K562 (cell line): ENCODE results near the gene MINDY3. TPM values are rescaled to one million over a fixed set of nuclear protein-coding genes. Genes with fewer than 3 reads are reported as not detected.

Experiments used
- ATAC-seq: fragments of 200-7000 bp; cut with Tn5 transposase; 3 replicates; pipeline ENCODE4 v1.9.1; 2020; ENCODE audit warnings: moderate library complexity
- BruUV-seq: library from RNA; stranded (reverse); fragments of 400-500 nt; replicated peaks from 2 replicates; lab custom pipeline; 2021; lab: Mats Ljungman, UMichigan
- CTCF ChIA-PET: fragments of 300-600 bp; formaldehyde crosslinking; extraction: SDS; loops from one replicate; lab custom pipeline; 2021; ENCODE audit warnings: low intra/inter-chr PET ratio; lab: Yijun Ruan, JAX
- POLR2A ChIA-PET: fragments of 300-600, 350-650 bp; sonication (Branson Sonifier 250); formaldehyde crosslinking; extraction: SDS; loops from one replicate; lab custom pipeline; 2021; ENCODE audit warnings: antibody characterized with exemption, inconsistent platforms; lab: Yijun Ruan, JAX
- DNase-seq, 4 experiments: peaks; one replicate each; pipeline versions ENCODE4 v3.0.0 to v3.0.0-alpha.2; 2011 to 2018; ENCODE audit warnings: low spot score in 3 of 4, mixed read lengths in 3 of 4; ENCODE audit errors: extremely low read depth in 1 of 4
- FAIRE-seq: peaks from 2 replicates; lab custom pipeline; 2011; peaks lifted over from hg19 to GRCh38; lab: Jason Lieb, UNC
- H2AFZ ChIP-seq: 2 replicates; pipeline ENCODE4 v1.6.0; 2011; ENCODE audit warnings: low read depth, low read length, control low read depth, inconsistent platforms
- H3K27ac ChIP-seq: fragments of 200-600 bp; 3 replicates; pipeline ENCODE4 v1.8.0; 2011; ENCODE audit warnings: low read depth, mild to moderate bottlenecking, control low read depth, inconsistent platforms, low read length, moderate library complexity, mixed read lengths; ENCODE audit errors: extremely low read depth
- H3K27me3 ChIP-seq, 2 experiments: fragments of 300-600 bp in 1 of 2; 2 replicates in 1 of 2; 3 replicates in 1 of 2; pipeline versions ENCODE4 v1.6.0 to v1.8.0; 2011; ENCODE audit warnings: inconsistent platforms in 2 of 2, low read length in 2 of 2, mild to moderate bottlenecking in 1 of 2, mixed read lengths in 1 of 2, moderate library complexity in 1 of 2; ENCODE audit not compliant: control insufficient read depth in 2 of 2, insufficient read depth in 2 of 2
- H3K36me3 ChIP-seq: fragments of 300-600 bp; 3 replicates; pipeline ENCODE4 v1.8.0; 2011; ENCODE audit warnings: mild to moderate bottlenecking, low read length, inconsistent platforms; ENCODE audit not compliant: control insufficient read depth, insufficient read depth
- H3K4me1 ChIP-seq, 2 experiments: fragments of 200-600 bp in 1 of 2; replicated peaks in 1 of 2; 2 replicates in 1 of 2; 3 replicates in 1 of 2; pipeline versions ENCODE4 v1.5.1 to v1.8.0; 2011; ENCODE audit warnings: inconsistent platforms in 2 of 2, low read length in 2 of 2, mild to moderate bottlenecking in 1 of 2, mixed read lengths in 1 of 2, moderate library complexity in 1 of 2; ENCODE audit not compliant: control insufficient read depth in 2 of 2, insufficient read depth in 2 of 2
- H3K4me2 ChIP-seq: 2 replicates; pipeline ENCODE4 v1.6.1; 2011; ENCODE audit warnings: low read length, control low read depth, inconsistent platforms, mixed read lengths; ENCODE audit not compliant: insufficient read depth
- H3K4me3 ChIP-seq: fragments of 200-600 bp; sonication (generic), shearing (Covaris generic); 2 replicates; pipeline ENCODE4 v1.5.1; 2016; ENCODE audit warnings: control low read depth, inconsistent platforms
- H3K79me2 ChIP-seq: fragments of 200-600 bp; 3 replicates; pipeline ENCODE4 v1.8.0; 2011; ENCODE audit warnings: low read length, inconsistent platforms; ENCODE audit not compliant: control insufficient read depth, insufficient read depth
- H3K9ac ChIP-seq, 2 experiments: 2 replicates each; pipeline versions ENCODE4 v1.6.0 to v1.6.1; 2011; ENCODE audit warnings: low read depth in 2 of 2, low read length in 2 of 2, control low read depth in 1 of 2, inconsistent platforms in 1 of 2, mild to moderate bottlenecking in 1 of 2, mixed read lengths in 1 of 2; ENCODE audit not compliant: insufficient read depth in 1 of 2
- H3K9me1 ChIP-seq: one replicate; pipeline ENCODE4 v1.6.0; 2011; ENCODE audit warnings: inconsistent platforms, mild to moderate bottlenecking, low read length, moderate library complexity; ENCODE audit not compliant: control insufficient read depth, insufficient read depth
- H3K9me3 ChIP-seq: replicated peaks from 2 replicates; pipeline ENCODE4 v1.5.1; 2011; ENCODE audit warnings: low read depth, low read length, inconsistent platforms; ENCODE audit not compliant: control insufficient read depth, insufficient read depth
- H4K20me1 ChIP-seq: replicated peaks from 2 replicates; pipeline ENCODE4 v1.6.1; 2011; ENCODE audit warnings: low read length, inconsistent platforms, mixed read lengths; ENCODE audit not compliant: control insufficient read depth, insufficient read depth
- CBX5 ChIP-seq: IDR thresholded peaks from 2 replicates; pipeline ENCODE4 v1.6.1; 2014; ENCODE audit warnings: low read depth, borderline replicate concordance
- DPF2 ChIP-seq: fragments of 450-650 bp; IDR thresholded peaks from 2 replicates; pipeline ENCODE4 v1.6.1; 2016
- GATAD2A ChIP-seq: fragments of 450-650 bp; IDR thresholded peaks from 2 replicates; pipeline ENCODE4 v1.6.1; 2017
- HOXB6 ChIP-seq: fragments of 250-450 bp; sonication (Bioruptor Pico); IDR thresholded peaks from 2 replicates; pipeline ENCODE4 v1.5.1; 2022; ENCODE audit warnings: mild to moderate bottlenecking, borderline replicate concordance
- LARP7 ChIP-seq: fragments of 450-650 bp; IDR thresholded peaks from 2 replicates; pipeline ENCODE4 v1.6.1; 2016
- MCM7 ChIP-seq, 2 experiments: fragments of 450-650 bp; IDR thresholded peaks; 2 replicates each; pipeline ENCODE4 v1.6.1; 2016 to 2018
- MEIS2 ChIP-seq: fragments of 450-650 bp; IDR thresholded peaks from 2 replicates; pipeline ENCODE4 v1.6.1; 2014; ENCODE audit warnings: mild to moderate bottlenecking; ENCODE audit not compliant: partially characterized antibody
- MTA2 ChIP-seq: fragments of 450-650 bp; IDR thresholded peaks from 2 replicates; pipeline ENCODE4 v1.6.1; 2016; ENCODE audit warnings: low read depth
- NFXL1 ChIP-seq: fragments of 450-650 bp; formaldehyde crosslinking; IDR thresholded peaks from 2 replicates; pipeline ENCODE4 v1.4.0; 2021; ENCODE audit warnings: mild to moderate bottlenecking
- PHTF2 ChIP-seq: fragments of 250-450 bp; sonication (Bioruptor Pico); IDR thresholded peaks from 2 replicates; pipeline ENCODE4 v1.5.0; 2021; ENCODE audit warnings: mild to moderate bottlenecking
- POLR2AphosphoS2 ChIP-seq: IDR thresholded peaks from 2 replicates; pipeline ENCODE4 v1.6.1; 2012; ENCODE audit warnings: low read length, improper control_type of control experiment
- POLR2H ChIP-seq: IDR thresholded peaks from 2 replicates; pipeline ENCODE4 v1.6.1; 2016; ENCODE audit warnings: missing genetic modification characterization, low read depth, mild to moderate bottlenecking, control low read depth, missing compliant biosample characterization, moderate library complexity
- RAD21 ChIP-seq, 2 experiments: fragments of 250-450 bp in 1 of 2; fragments of 450-650 bp in 1 of 2; sonication (Bioruptor Pico) in 1 of 2; formaldehyde crosslinking in 1 of 2; IDR thresholded peaks in 1 of 2; conservative IDR thresholded peaks in 1 of 2; 2 replicates each; pipeline versions ENCODE4 v1.4.0 to v1.8.0; 2020 to 2022; ENCODE audit warnings: mild to moderate bottlenecking in 2 of 2, moderate library complexity in 1 of 2
- TGIF2 ChIP-seq: sonication (generic); formaldehyde crosslinking; IDR thresholded peaks from 2 replicates; pipeline ENCODE4 v1.8.1; 2022; ENCODE audit warnings: mild to moderate bottlenecking, missing genetic modification reagents, moderate library complexity
- TOE1 ChIP-seq, 2 experiments: fragments of 450-650 bp in 1 of 2; sonication (generic) in 1 of 2; formaldehyde crosslinking in 1 of 2; IDR thresholded peaks; 2 replicates each; pipeline versions ENCODE4 v1.7.1 to v1.8.0; 2016 to 2022; ENCODE audit warnings: borderline replicate concordance in 2 of 2, mild to moderate bottlenecking in 2 of 2, antibody characterized with exemption in 1 of 2, inconsistent platforms in 1 of 2, low read depth in 1 of 2, missing genetic modification reagents in 1 of 2, moderate library complexity in 1 of 2
- ZBED1 ChIP-seq: IDR thresholded peaks from 2 replicates; pipeline ENCODE4 v1.6.1; 2014
- ZFP30 ChIP-seq: fragments of 250-450 bp; sonication (Bioruptor Pico); IDR thresholded peaks from 2 replicates; pipeline ENCODE4 v1.8.0; 2022; ENCODE audit warnings: moderate library complexity, mild to moderate bottlenecking, inconsistent platforms, borderline replicate concordance
- ZNF668 ChIP-seq: fragments of 250-450 bp; sonication (Bioruptor Pico); IDR thresholded peaks from 2 replicates; pipeline ENCODE4 v1.8.0; 2022; ENCODE audit warnings: mild to moderate bottlenecking, inconsistent platforms
- in situ Hi-C: fragments of 300-500 bp; cut with MboI; formaldehyde crosslinking; loops from 4 replicates; pipeline ENCODE4 v1.15.0; 2018; ENCODE audit warnings: inconsistent platforms, mixed read lengths
- intact Hi-C: fragments of 100-400 bp; cut with micrococcal nuclease; formaldehyde crosslinking; loops from 2 replicates; pipeline ENCODE4 v1.14.2; 2022
- polyA plus RNA-seq, 8 experiments: library from polyadenylated mRNA; depleted of rRNA in 4 of 8; stranded (reverse) in 5 of 8; unstranded in 3 of 8; fragments of >200 nt; fragmentation: Nextera tagmentation in 2 of 8; fragmentation: Illumina TruSeq in 1 of 8; extraction: Ambion mirVana in 2 of 8; extraction: Trizol in 1 of 8; gene quantifications; 2 replicates each; pipeline versions ENCODE4 v1.2.1 to v1.2.3, GENCODE V29; 2011 to 2014; ENCODE audit warnings: inconsistent platforms in 1 of 8, missing spikeins in 1 of 8
- total RNA-seq, 7 experiments: library from RNA; depleted of rRNA in 6 of 7; stranded (reverse); fragments of >200 nt in 6 of 7; fragmentation: Illumina TruSeq in 2 of 7; extraction: Trizol in 2 of 7; gene quantifications; 2 replicates each; pipeline versions ENCODE4 v1.2.1 to v1.2.3, GENCODE V29; 2011 to 2021; ENCODE audit warnings: low replicate concordance in 1 of 7
- TF ChIP-seq, protein P1 (sequence below): fragments of 450-650 bp; IDR thresholded peaks from 2 replicates; pipeline ENCODE4 v1.6.1; 2014; ENCODE audit warnings: low read depth, mild to moderate bottlenecking, moderate library complexity, borderline replicate concordance
- TF ChIP-seq, protein P2 (sequence below): fragments of 450-650 bp; conservative IDR thresholded peaks from 2 replicates; pipeline ENCODE4 v1.6.1; 2016; ENCODE audit warnings: missing genetic modification characterization, low read depth, mild to moderate bottlenecking, missing compliant biosample characterization, moderate library complexity

Gene MINDY3
- total and polyA plus RNA-seq, 9 of the 15 experiments (the other 6 are each of a cell fraction or from before 2014, with no cell fraction given) = 14.0 to 35.9 (median 23.6) TPM

DNA sequence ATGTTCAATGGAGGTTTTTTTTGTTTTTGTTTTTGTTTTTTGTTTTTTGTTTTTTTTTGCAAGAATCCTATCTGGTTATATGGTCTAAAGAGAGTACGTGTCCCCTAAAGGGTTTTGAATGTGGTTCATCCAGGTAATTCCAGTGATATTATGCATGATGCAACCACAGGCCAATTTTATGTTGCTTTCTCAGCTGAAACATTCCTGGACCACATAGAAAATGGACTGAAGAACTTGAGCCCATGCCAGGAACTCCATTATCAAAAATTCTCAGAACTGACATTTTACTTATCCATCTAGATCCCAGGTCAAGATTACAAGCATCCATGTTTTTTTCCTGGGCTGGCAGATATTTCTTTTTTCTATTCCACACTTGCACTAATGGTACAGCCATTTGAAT is 11.5 kb upstream of the MINDY3 start (continued):
- TF ChIP-seq, protein P1, sequence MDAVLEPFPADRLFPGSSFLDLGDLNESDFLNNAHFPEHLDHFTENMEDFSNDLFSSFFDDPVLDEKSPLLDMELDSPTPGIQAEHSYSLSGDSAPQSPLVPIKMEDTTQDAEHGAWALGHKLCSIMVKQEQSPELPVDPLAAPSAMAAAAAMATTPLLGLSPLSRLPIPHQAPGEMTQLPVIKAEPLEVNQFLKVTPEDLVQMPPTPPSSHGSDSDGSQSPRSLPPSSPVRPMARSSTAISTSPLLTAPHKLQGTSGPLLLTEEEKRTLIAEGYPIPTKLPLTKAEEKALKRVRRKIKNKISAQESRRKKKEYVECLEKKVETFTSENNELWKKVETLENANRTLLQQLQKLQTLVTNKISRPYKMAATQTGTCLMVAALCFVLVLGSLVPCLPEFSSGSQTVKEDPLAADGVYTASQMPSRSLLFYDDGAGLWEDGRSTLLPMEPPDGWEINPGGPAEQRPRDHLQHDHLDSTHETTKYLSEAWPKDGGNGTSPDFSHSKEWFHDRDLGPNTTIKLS = no peak
- TF ChIP-seq DPF2 (no peak), ZBED1 (no peak), POLR2H (peak; percentile 1; the same call in 1 of the 2 replicates), MEIS2 (peak; percentile 19)

DNA sequence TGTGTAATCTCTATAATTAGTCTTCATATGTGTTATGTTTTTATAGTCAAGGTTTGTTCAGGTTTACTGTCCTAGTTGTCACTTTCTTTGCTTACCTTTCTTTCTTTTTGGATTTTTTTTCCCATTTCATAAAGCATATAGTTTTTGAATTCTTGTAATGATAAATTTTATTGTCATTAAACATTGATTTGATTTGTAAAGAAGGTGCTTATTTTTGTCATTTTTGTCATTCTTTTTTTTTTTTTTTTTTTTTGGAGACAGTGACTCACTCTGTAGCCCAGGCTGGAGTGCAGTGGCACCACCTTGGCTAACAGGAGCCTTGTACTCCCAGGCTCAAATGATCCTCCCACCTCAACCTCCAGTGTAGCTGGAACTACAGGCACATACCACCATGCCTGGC is 9.6 kb upstream of the MINDY3 start:
- DNase-seq (no peak), FAIRE-seq (no peak), ATAC-seq (peak; percentile 59; the same call in 1 of the 3 replicates)
- BruUV-seq = no TSS peak
- Histone ChIP-seq H3K9me3 (no peaks in the 10 kb centered on the region), H3K79me2 (no peaks in the 10 kb centered on the region), H3K36me3 (no peaks in the 10 kb centered on the region), H4K20me1 (no peaks in the 10 kb centered on the region), H3K27ac (no peak overlapping the region), H3K27me3 (no peaks in the 10 kb centered on the region; a peak in 1 of 5 replicates), H3K4me1 (no peaks in the 10 kb centered on the region; a peak in 1 of 5 replicates), H3K4me2 (no peak overlapping the region), H3K9me1 (no peaks in the 10 kb centered on the region), H3K4me3 (no peak overlapping the region), H2AFZ (no peak overlapping the region), H3K9ac (no peak overlapping the region)
- intact Hi-C loops = no loop called here
- ChIA-PET CTCF (no interaction called here), POLR2A (no interaction called here)
- in situ Hi-C loops = no loop called here
- TF ChIP-seq LARP7 (no peak), POLR2AphosphoS2 (no peak), PHTF2 (CRISPR knock-in tag) (no peak), RAD21 (CRISPR knock-in tag; conservative IDR thresholded peaks at IDR 0.05 in 1 of 2, IDR thresholded peaks at IDR 0.05 in 1 of 2) (no peak), NFXL1 (CRISPR knock-in tag) (no peak), ZFP30 (CRISPR knock-in tag) (no peak), MCM7 (IDR thresholded peaks at IDR 0.05) (no peak), TGIF2 (CRISPR knock-in tag) (no peak), HOXB6 (no peak), ZNF668 (CRISPR knock-in tag) (no peak), GATAD2A (no peak), MTA2 (no peak), TOE1 (IDR thresholded peaks at IDR 0.05; ENCODE audit: borderline replicate concordance) (no peak), TOE1 (CRISPR knock-in tag; IDR thresholded peaks at IDR 0.05; ENCODE audit: borderline replicate concordance, low read depth) (no peak), CBX5 (no peak)
- TF ChIP-seq, protein P2, sequence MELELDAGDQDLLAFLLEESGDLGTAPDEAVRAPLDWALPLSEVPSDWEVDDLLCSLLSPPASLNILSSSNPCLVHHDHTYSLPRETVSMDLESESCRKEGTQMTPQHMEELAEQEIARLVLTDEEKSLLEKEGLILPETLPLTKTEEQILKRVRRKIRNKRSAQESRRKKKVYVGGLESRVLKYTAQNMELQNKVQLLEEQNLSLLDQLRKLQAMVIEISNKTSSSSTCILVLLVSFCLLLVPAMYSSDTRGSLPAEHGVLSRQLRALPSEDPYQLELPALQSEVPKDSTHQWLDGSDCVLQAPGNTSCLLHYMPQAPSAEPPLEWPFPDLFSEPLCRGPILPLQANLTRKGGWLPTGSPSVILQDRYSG (tag) = no peak
